ENCODE results near the gene TRAP1.

The TRAP1 gene

GRCh38 chr16:3717235-3718018 lies at the start of gene TRAP1:
Gene TRAP1 (minus strand): TSS chr16:3717524. CDS start chr16:3717508, 16 bp downstream.
- peak; percentile 86 for DNase-seq

- DNase-seq, result no peak
These were observed 48.9 kb upstream of the TRAP1 start for GRCh38 chr16:3766177-3766576.

GRCh38 chr16:3764409-3764808 lies 47.1 kb upstream of the TRAP1 start:
- no peak for DNase-seq

- no peak for DNase-seq
These were observed 44.9 kb upstream of the TRAP1 start for GRCh38 chr16:3762107-3762750.

GRCh38 chr16:3761375-3762106 lies 44.2 kb upstream of the TRAP1 start:
- DNase-seq, result no peak

- no peak for DNase-seq
These were observed 43.2 kb upstream of the TRAP1 start for GRCh38 chr16:3760518-3760917.

GRCh38 chr16:3759736-3760135 lies 42.4 kb upstream of the TRAP1 start:
- DNase-seq, result no peak

- no peak for DNase-seq
These were observed 38.8 kb upstream of the TRAP1 start for GRCh38 chr16:3756113-3756512.

GRCh38 chr16:3755249-3755648 lies 37.9 kb upstream of the TRAP1 start:
- DNase-seq, result no peak

- DNase-seq, result no peak
These were observed 37.4 kb upstream of the TRAP1 start for GRCh38 chr16:3754772-3755171.

GRCh38 chr16:3754081-3754703 lies 36.9 kb upstream of the TRAP1 start:
- no peak for DNase-seq

- DNase-seq, result no peak
These were observed 35.7 kb upstream of the TRAP1 start for GRCh38 chr16:3752984-3753383.

GRCh38 chr16:3751878-3752277 lies 34.6 kb upstream of the TRAP1 start:
- no peak for DNase-seq

- no peak for DNase-seq
These were observed 31.0 kb upstream of the TRAP1 start for GRCh38 chr16:3748307-3748706.

- DNase-seq, result no peak
These were observed 28.5 kb upstream of the TRAP1 start for GRCh38 chr16:3745751-3746355.

GRCh38 chr16:3744018-3744417 lies 26.7 kb upstream of the TRAP1 start:
- no peak for DNase-seq

- no peak for DNase-seq
These were observed 23.6 kb upstream of the TRAP1 start for GRCh38 chr16:3740934-3741333.

GRCh38 chr16:3740186-3740585 lies 22.9 kb upstream of the TRAP1 start:
- no peak for DNase-seq

GRCh38 chr16:3739636-3740035 lies 22.3 kb upstream of the TRAP1 start:
- no peak for DNase-seq

GRCh38 chr16:3738541-3738940 lies 21.2 kb upstream of the TRAP1 start:
- DNase-seq, result no peak

- no peak for DNase-seq
These were observed 20.8 kb upstream of the TRAP1 start for GRCh38 chr16:3738128-3738527.

GRCh38 chr16:3737181-3737580 lies 19.9 kb upstream of the TRAP1 start:
- DNase-seq, result no peak

- no peak for DNase-seq
These were observed 18.8 kb upstream of the TRAP1 start for GRCh38 chr16:3736116-3736515.

All from stimulated activated naive CD4-positive, alpha-beta T cell treated with Interleukin-2 at 50 U/mL for 16 hours (primary cell).